ENCODE results near the gene SPTBN1.

The SPTBN1 gene

GRCh38 chr2:54455563-54456361 is at the start of gene SPTBN1:
SPTBN1 (plus strand) TSS chr2:54456327; CDS start chr2:54526419, 70,092 bp downstream.
- DNase-seq, result peak in 3 of 6 experiments; percentile 9 to 12 (median 11)

GRCh38 chr2:54407693-54408092 is 48.4 kb upstream of the SPTBN1 start:
- DNase-seq, result no peak

- no peak for DNase-seq
These were observed 47.8 kb upstream of the SPTBN1 start for GRCh38 chr2:54408288-54408687.

GRCh38 chr2:54409752-54410151 is 46.4 kb upstream of the SPTBN1 start:
- DNase-seq, result no peak

- no peak for DNase-seq
These were observed 44.2 kb upstream of the SPTBN1 start for GRCh38 chr2:54411801-54412354.

- DNase-seq, result no peak
These were observed 39.8 kb upstream of the SPTBN1 start for GRCh38 chr2:54416166-54416813.

- no peak for DNase-seq
These were observed 39.2 kb upstream of the SPTBN1 start for GRCh38 chr2:54416938-54417337.

- DNase-seq, result no peak
These were observed 38.5 kb upstream of the SPTBN1 start for GRCh38 chr2:54417577-54417976.

GRCh38 chr2:54419388-54419787 is 36.7 kb upstream of the SPTBN1 start:
- no peak for DNase-seq

- DNase-seq, result no peak
These were observed 36.1 kb upstream of the SPTBN1 start for GRCh38 chr2:54419855-54420523.

- no peak for DNase-seq
These were observed 35.5 kb upstream of the SPTBN1 start for GRCh38 chr2:54420524-54421172.

- peak in 4 of 6 experiments; percentile 7 to 48 (median 36) for DNase-seq
These were observed 34.0 kb upstream of the SPTBN1 start for GRCh38 chr2:54422072-54422581.

- no peak for DNase-seq
These were observed 32.9 kb upstream of the SPTBN1 start for GRCh38 chr2:54423213-54423612.

- DNase-seq, result no peak
These were observed 31.5 kb upstream of the SPTBN1 start for GRCh38 chr2:54424555-54425163.

- DNase-seq, result no peak
These were observed 27.9 kb upstream of the SPTBN1 start for GRCh38 chr2:54428108-54428831.

- no peak for DNase-seq
These were observed 27.1 kb upstream of the SPTBN1 start for GRCh38 chr2:54429054-54429453.

GRCh38 chr2:54429811-54430551 is 26.1 kb upstream of the SPTBN1 start:
- DNase-seq, result no peak

GRCh38 chr2:54430649-54431048 is 25.5 kb upstream of the SPTBN1 start:
- no peak for DNase-seq

- no peak for DNase-seq
These were observed 23.7 kb upstream of the SPTBN1 start for GRCh38 chr2:54432251-54433015.

GRCh38 chr2:54434229-54434628 is 21.9 kb upstream of the SPTBN1 start:
- DNase-seq, result no peak

Measured in stimulated activated naive CD4-positive, alpha-beta T cell (primary cell).